H1 (cell line): Measurements from ENCODE around the gene JAKMIP3. TPM values are rescaled to one million over a fixed set of nuclear protein-coding genes. Genes with fewer than 3 reads are reported as not detected.

Experiments used
- CTCF ChIA-PET: fragments of 300-600 bp; sonication (Branson Sonifier 250); formaldehyde crosslinking; loops from one replicate; lab custom pipeline; 2021; ENCODE audit not compliant: partially characterized antibody; lab: Charles Lee
- POLR2A ChIA-PET: fragments of 300-600 bp; sonication (Branson Sonifier 250); formaldehyde crosslinking; loops from one replicate; lab custom pipeline; 2021; ENCODE audit warnings: inconsistent platforms; ENCODE audit not compliant: partially characterized antibody; lab: Charles Lee
- DNase-seq, 2 experiments: peaks; one replicate each; pipeline versions ENCODE4 v3.0.0 to v3.0.0-alpha.2; 2010 to 2022; ENCODE audit warnings: low spot score in 2 of 2, low read depth in 1 of 2, mixed read lengths in 1 of 2
- FAIRE-seq: peaks from 2 replicates; lab custom pipeline; 2011; peaks lifted over from hg19 to GRCh38; lab: Jason Lieb, UNC
- H2AFZ ChIP-seq: 2 replicates; pipeline ENCODE4 v1.8.1; 2012; ENCODE audit warnings: low read length, inconsistent platforms
- H2AK5ac ChIP-seq: 2 replicates; pipeline ENCODE4 v1.6.1; 2013; ENCODE audit warnings: low read depth, low read length
- H2BK120ac ChIP-seq: replicated peaks from 2 replicates; pipeline ENCODE3; 2013; ENCODE audit warnings: low read depth, low read length, inconsistent platforms
- H2BK12ac ChIP-seq: 2 replicates; pipeline ENCODE4 v1.6.1; 2013; ENCODE audit warnings: low read depth, low read length
- H2BK15ac ChIP-seq: 2 replicates; pipeline ENCODE4 v1.6.1; 2013; ENCODE audit warnings: low read length
- H2BK20ac ChIP-seq: 2 replicates; pipeline ENCODE4 v1.6.1; 2013; ENCODE audit warnings: low read length
- H2BK5ac ChIP-seq: 2 replicates; pipeline ENCODE4 v1.6.1; 2013; ENCODE audit warnings: low read depth, low read length
- H3K14ac ChIP-seq: 2 replicates; pipeline ENCODE4 v1.6.1; 2013; ENCODE audit warnings: inconsistent platforms; ENCODE audit not compliant: insufficient read length
- H3K18ac ChIP-seq: 2 replicates; pipeline ENCODE4 v1.6.1; 2013; ENCODE audit warnings: low read length; ENCODE audit errors: extremely low read depth
- H3K23ac ChIP-seq: 2 replicates; pipeline ENCODE4 v1.6.1; 2013; ENCODE audit warnings: inconsistent platforms; ENCODE audit not compliant: insufficient read length
- H3K23me2 ChIP-seq: 2 replicates; pipeline ENCODE4 v1.6.1; 2013; ENCODE audit warnings: low read depth, low read length
- H3K27ac ChIP-seq: 2 replicates; pipeline ENCODE4 v1.6.1; 2011; ENCODE audit warnings: low read depth, low read length, inconsistent platforms
- H3K27me3 ChIP-seq, 4 experiments: replicated peaks in 1 of 4; 1 replicate in 1 of 4; 2 replicates in 3 of 4; pipeline versions ENCODE4 v1.6.1 to v1.8.1; 2011 to 2013; ENCODE audit warnings: low read length in 3 of 4, mild to moderate bottlenecking in 3 of 4, inconsistent platforms in 2 of 4, mixed read lengths in 2 of 4, moderate library complexity in 1 of 4; ENCODE audit not compliant: control insufficient read depth in 3 of 4, insufficient read depth in 3 of 4; ENCODE audit errors: extremely low read depth in 1 of 4
- H3K36me3 ChIP-seq, 4 experiments: 2 replicates each; pipeline versions ENCODE4 v1.6.1 to v1.8.1; 2011 to 2013; ENCODE audit warnings: mild to moderate bottlenecking in 4 of 4, low read length in 3 of 4, moderate library complexity in 2 of 4, control low read depth in 1 of 4, inconsistent platforms in 1 of 4; ENCODE audit not compliant: insufficient read depth in 4 of 4, control insufficient read depth in 2 of 4
- H3K4ac ChIP-seq: replicated peaks from 2 replicates; pipeline ENCODE3; 2013; ENCODE audit warnings: low read length, low read depth, mixed read lengths, inconsistent platforms; ENCODE audit not compliant: insufficient read length
- H3K4me1 ChIP-seq, 4 experiments: replicated peaks in 1 of 4; 1 replicate in 1 of 4; 2 replicates in 3 of 4; pipeline versions ENCODE4 v1.6.1 to v1.8.1; 2011 to 2013; ENCODE audit warnings: low read length in 3 of 4, inconsistent platforms in 2 of 4, mixed read lengths in 1 of 4; ENCODE audit not compliant: insufficient read depth in 4 of 4, control insufficient read depth in 3 of 4
- H3K4me2 ChIP-seq, 2 experiments: 2 replicates each; pipeline versions ENCODE4 v1.6.1 to v1.8.1; 2011 to 2013; ENCODE audit warnings: low read depth in 2 of 2, low read length in 2 of 2, control low read depth in 1 of 2, inconsistent platforms in 1 of 2, mild to moderate bottlenecking in 1 of 2; ENCODE audit not compliant: insufficient read depth in 1 of 2
- H3K4me3 ChIP-seq, 4 experiments: fragments of 200-600, 300-600 bp in 1 of 4; sonication (generic), shearing (Covaris generic), sonication (Bioruptor Twin) in 1 of 4; 2 replicates each; pipeline versions ENCODE4 v1.5.1 to v1.8.1; 2011 to 2016; ENCODE audit warnings: low read length in 4 of 4, low read depth in 3 of 4, control low read depth in 2 of 4, inconsistent platforms in 2 of 4, mild to moderate bottlenecking in 2 of 4, mixed read lengths in 1 of 4, moderate library complexity in 1 of 4; ENCODE audit not compliant: insufficient read depth in 2 of 4; ENCODE audit errors: extremely low read depth in 1 of 4
- H3K56ac ChIP-seq: replicated peaks from 2 replicates; pipeline ENCODE3; 2013; ENCODE audit warnings: low read depth, mild to moderate bottlenecking, mixed read lengths, low read length, inconsistent platforms; ENCODE audit not compliant: insufficient read length
- H3K79me1 ChIP-seq: 2 replicates; pipeline ENCODE4 v1.6.1; 2013; ENCODE audit warnings: low read depth, low read length, control low read depth
- H3K79me2 ChIP-seq, 2 experiments: 2 replicates each; pipeline versions ENCODE4 v1.6.1 to v1.8.1; 2012 to 2013; ENCODE audit warnings: low read length in 2 of 2, mild to moderate bottlenecking in 2 of 2, inconsistent platforms in 1 of 2; ENCODE audit not compliant: insufficient read depth in 2 of 2, control insufficient read depth in 1 of 2
- H3K9ac ChIP-seq, 4 experiments: replicated peaks in 1 of 4; 1 replicate in 1 of 4; 2 replicates in 3 of 4; pipeline versions ENCODE4 v1.6.1 to v1.8.1; 2011 to 2013; ENCODE audit warnings: low read depth in 3 of 4, low read length in 3 of 4, control low read depth in 2 of 4, mild to moderate bottlenecking in 2 of 4, moderate library complexity in 2 of 4, inconsistent platforms in 1 of 4; ENCODE audit errors: extremely low read depth in 1 of 4
- H3K9me3 ChIP-seq, 2 experiments: 2 replicates each; pipeline versions ENCODE4 v1.6.1 to v1.8.1; 2012 to 2013; ENCODE audit warnings: mild to moderate bottlenecking in 2 of 2, moderate library complexity in 2 of 2, control low read depth in 1 of 2, inconsistent platforms in 1 of 2, low read depth in 1 of 2, low read length in 1 of 2, mixed read lengths in 1 of 2; ENCODE audit not compliant: insufficient read depth in 2 of 2
- H4K20me1 ChIP-seq, 2 experiments: replicated peaks in 1 of 2; 2 replicates each; pipeline versions ENCODE3 to v1.8.1; 2011 to 2013; ENCODE audit warnings: inconsistent platforms in 2 of 2, low read length in 2 of 2, mild to moderate bottlenecking in 1 of 2; ENCODE audit not compliant: insufficient read depth in 2 of 2, control insufficient read depth in 1 of 2
- H4K5ac ChIP-seq: 2 replicates; pipeline ENCODE4 v1.6.1; 2013; ENCODE audit warnings: low read length, low read depth, mixed read lengths, inconsistent platforms; ENCODE audit not compliant: insufficient read length
- H4K8ac ChIP-seq: 2 replicates; pipeline ENCODE4 v1.8.0; 2013; ENCODE audit warnings: mild to moderate bottlenecking, moderate library complexity, low read length, inconsistent platforms; ENCODE audit not compliant: insufficient read depth; ENCODE audit errors: extremely low read depth
- H4K91ac ChIP-seq: replicated peaks from 2 replicates; pipeline ENCODE3; 2013; ENCODE audit warnings: low read length, mixed read lengths, inconsistent platforms; ENCODE audit not compliant: insufficient read length
- TBP ChIP-seq: IDR thresholded peaks from 2 replicates; pipeline ENCODE4 v1.6.1; 2011; ENCODE audit warnings: low read depth, low read length, improper control_type of control experiment
- WGBS, 2 experiments: shearing (Covaris generic) in 1 of 2; methylation state at CpG; one replicate each; pipeline versions ENCODE4 v1.1.6 to v1.1.7; 2013 to 2015; ENCODE audit warnings: low lambda C conversion rate in 2 of 2, mixed read lengths in 2 of 2, inconsistent platforms in 1 of 2, low coverage in 1 of 2, missing lambda C conversion rate in 1 of 2; ENCODE audit not compliant: insufficient replicate concordance in 2 of 2, insufficient coverage in 1 of 2, insufficient read length in 1 of 2; ENCODE audit errors: extremely low coverage in 1 of 2, missing lambda C conversion rate in 1 of 2; 5-methylcytosine and 5-hydroxymethylcytosine counted together
- polyA plus RNA-seq, 7 experiments: library from polyadenylated mRNA; depleted of rRNA in 3 of 7; stranded (reverse) in 5 of 7; unstranded in 2 of 7; fragments of >200 nt in 5 of 7; fragments of 200-250 nt in 2 of 7; gene quantifications; 1 replicate in 5 of 7; 2 replicates in 1 of 7; 4 replicates in 1 of 7; pipeline versions ENCODE4 v1.2.1 to v1.2.3, GENCODE V29; 2011 to 2013; ENCODE audit warnings: missing spikeins in 2 of 7, mixed read lengths in 2 of 7
- total RNA-seq: library from RNA; stranded (reverse); fragmentation: NEBNext Ultra II Directional; extraction: Animal tissue kit (Norgen Biotek cat#: 25700); gene quantifications from 2 replicates; pipeline ENCODE4 v1.2.1, GENCODE V29; 2021

Gene JAKMIP3
- total and polyA plus RNA-seq, 2 of the 8 experiments (the other 6 are each of a cell fraction or from before 2014, with no cell fraction given) = 0.83 to 0.91 TPM

GRCh38 chr10:132016514-132016913 is 49.2 kb upstream of the JAKMIP3 start:
- no peak overlapping the region for H2BK5ac ChIP-seq
- no peak for FAIRE-seq

More at GRCh38 chr10:132016514-132016913, 49.2 kb upstream of the JAKMIP3 start:
- H4K91ac ChIP-seq = no peak overlapping the region
- no peak overlapping the region for H2BK120ac ChIP-seq
- H3K23me2 ChIP-seq = no peaks in the 10 kb centered on the region
- H3K4me3 ChIP-seq = no peak overlapping the region
- no peak overlapping the region for H3K14ac ChIP-seq
- no peak overlapping the region for H2AK5ac ChIP-seq
- no peak overlapping the region for H3K56ac ChIP-seq
- no peaks in the 10 kb centered on the region for H3K79me2 ChIP-seq
- no peak overlapping the region for H4K5ac ChIP-seq
- no peak overlapping the region for H2BK12ac ChIP-seq
- no peak overlapping the region for H2BK15ac ChIP-seq
- POLR2A ChIA-PET = no interaction called here
- no peak overlapping the region for H3K9ac ChIP-seq
- H3K36me3 ChIP-seq = no peaks in the 10 kb centered on the region
- H3K4ac ChIP-seq = no peak overlapping the region
- H3K9me3 ChIP-seq = no peaks in the 10 kb centered on the region; a peak in 1 of 4 replicates
- no peaks in the 10 kb centered on the region; a peak in 1 of 7 replicates for H3K27me3 ChIP-seq
- H3K27ac ChIP-seq = no peak overlapping the region
- H3K18ac ChIP-seq = no peak overlapping the region
- H2AFZ ChIP-seq = no peak overlapping the region
- 84% methylated on average over 6 of the region's 6 CpGs; no CpG with 5 or more reads in 1 of the 2 experiments for whole genome bisulfite sequencing, 2 experiments
- no peak overlapping the region for H2BK20ac ChIP-seq
- DNase-seq = no peak
- H3K79me1 ChIP-seq = no peaks in the 10 kb centered on the region
- H3K4me2 ChIP-seq = no peak overlapping the region
- TF ChIP-seq TBP = no peak
- TF ChIP-seq, all 59 proteins: peak for 0
- Histone ChIP-seq H3K23ac (no peak overlapping the region), H4K20me1 (no peaks in the 10 kb centered on the region), H3K4me1 (peaks cover 0 to 5% (median 2%) of the 10 kb centered on the region in 4 experiments; a peak in 3 of 7 replicates), H4K8ac (no peak overlapping the region)
- CTCF ChIA-PET = no interaction called here
